ENCODE results near the gene FBXW10B.
"Not testable (repeated sequence)": the region's sequence is repeated elsewhere in the genome, so short reads cannot be mapped to it uniquely, and the experiment has no call there.

FBXW10B gene, protein sequence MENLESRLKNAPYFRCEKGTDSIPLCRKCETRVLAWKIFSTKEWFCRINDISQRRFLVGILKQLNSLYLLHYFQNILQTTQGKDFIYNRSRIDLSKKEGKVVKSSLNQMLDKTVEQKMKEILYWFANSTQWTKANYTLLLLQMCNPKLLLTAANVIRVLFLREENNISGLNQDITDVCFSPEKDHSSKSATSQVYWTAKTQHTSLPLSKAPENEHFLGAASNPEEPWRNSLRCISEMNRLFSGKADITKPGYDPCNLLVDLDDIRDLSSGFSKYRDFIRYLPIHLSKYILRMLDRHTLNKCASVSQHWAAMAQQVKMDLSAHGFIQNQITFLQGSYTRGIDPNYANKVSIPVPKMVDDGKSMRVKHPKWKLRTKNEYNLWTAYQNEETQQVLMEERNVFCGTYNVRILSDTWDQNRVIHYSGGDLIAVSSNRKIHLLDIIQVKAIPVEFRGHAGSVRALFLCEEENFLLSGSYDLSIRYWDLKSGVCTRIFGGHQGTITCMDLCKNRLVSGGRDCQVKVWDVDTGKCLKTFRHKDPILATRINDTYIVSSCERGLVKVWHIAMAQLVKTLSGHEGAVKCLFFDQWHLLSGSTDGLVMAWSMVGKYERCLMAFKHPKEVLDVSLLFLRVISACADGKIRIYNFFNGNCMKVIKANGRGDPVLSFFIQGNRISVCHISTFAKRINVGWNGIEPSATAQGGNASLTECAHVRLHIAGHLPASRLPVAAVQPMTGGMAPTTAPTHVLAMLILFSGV

DNA sequence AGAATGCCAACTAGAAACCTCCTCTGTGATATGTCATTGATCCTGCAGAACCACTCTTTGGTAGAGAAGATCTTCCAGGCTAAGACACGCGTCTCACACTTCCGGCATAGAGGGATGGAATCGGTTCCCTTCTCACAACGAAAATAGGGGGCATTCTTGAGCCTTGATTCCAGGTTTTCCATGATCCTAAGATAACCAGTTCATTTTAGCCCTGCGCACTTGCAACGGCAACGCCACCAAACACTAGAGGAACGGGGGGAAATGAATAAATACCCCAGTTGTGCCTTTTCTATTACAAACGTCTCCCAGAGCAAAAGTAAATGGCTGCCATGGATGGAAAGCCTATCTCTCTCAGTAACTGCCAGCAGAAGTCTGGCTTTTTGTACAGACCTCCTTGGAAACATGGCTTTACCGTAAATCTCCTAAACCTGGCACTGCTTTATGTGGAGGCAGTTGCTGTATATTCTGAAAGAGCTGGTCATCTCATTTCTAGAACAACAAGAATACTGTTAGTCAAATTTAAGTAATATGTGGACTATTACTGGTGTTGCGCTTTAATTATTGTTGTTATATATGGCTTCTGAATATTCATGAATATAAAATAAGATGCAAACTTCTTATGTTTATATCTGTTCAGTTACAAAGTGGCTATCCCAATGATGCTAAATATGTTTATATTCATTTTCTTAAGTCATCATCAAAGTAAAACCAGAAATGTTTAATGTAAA is at the start of gene FBXW10B:
Gene FBXW10B (minus strand): TSS at position 374 of the 728 bp plus-strand sequence. CDS start 192 bp downstream, at position 182.
- H3K4me3 ChIP-seq (ENCODE audit: low read depth, low read length); DNase-seq (ENCODE audit: low read depth): not testable (repeated sequence)

DNA sequence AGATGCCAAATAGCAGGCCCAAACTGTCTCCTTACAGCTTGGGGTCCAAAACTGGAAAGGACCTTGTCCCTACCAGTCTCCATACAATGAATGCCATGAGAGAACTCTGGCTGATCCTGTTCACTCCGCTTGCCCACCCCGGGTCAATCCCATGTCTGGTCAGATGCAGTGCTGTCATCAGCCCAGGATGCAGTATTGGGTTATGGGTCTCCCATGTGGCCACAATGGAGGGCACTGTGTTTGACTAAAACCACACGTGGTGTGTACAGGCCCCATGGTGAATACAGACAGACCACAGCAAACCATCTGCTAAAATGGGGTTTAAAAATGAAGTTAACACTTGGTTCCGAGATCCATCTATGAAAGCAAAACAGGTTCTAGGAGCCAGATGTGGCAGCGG is 44.2 kb upstream of the FBXW10B start:
- no peak for DNase-seq (ENCODE audit: low read depth)
- no peak overlapping the region for H3K4me3 ChIP-seq (ENCODE audit: low read depth, low read length)
- TF ChIP-seq, protein P1, sequence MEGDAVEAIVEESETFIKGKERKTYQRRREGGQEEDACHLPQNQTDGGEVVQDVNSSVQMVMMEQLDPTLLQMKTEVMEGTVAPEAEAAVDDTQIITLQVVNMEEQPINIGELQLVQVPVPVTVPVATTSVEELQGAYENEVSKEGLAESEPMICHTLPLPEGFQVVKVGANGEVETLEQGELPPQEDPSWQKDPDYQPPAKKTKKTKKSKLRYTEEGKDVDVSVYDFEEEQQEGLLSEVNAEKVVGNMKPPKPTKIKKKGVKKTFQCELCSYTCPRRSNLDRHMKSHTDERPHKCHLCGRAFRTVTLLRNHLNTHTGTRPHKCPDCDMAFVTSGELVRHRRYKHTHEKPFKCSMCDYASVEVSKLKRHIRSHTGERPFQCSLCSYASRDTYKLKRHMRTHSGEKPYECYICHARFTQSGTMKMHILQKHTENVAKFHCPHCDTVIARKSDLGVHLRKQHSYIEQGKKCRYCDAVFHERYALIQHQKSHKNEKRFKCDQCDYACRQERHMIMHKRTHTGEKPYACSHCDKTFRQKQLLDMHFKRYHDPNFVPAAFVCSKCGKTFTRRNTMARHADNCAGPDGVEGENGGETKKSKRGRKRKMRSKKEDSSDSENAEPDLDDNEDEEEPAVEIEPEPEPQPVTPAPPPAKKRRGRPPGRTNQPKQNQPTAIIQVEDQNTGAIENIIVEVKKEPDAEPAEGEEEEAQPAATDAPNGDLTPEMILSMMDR (IDR thresholded peaks at IDR 0.05; ENCODE audit: low read depth, low read length, missing control alignments) = no peak

DNA sequence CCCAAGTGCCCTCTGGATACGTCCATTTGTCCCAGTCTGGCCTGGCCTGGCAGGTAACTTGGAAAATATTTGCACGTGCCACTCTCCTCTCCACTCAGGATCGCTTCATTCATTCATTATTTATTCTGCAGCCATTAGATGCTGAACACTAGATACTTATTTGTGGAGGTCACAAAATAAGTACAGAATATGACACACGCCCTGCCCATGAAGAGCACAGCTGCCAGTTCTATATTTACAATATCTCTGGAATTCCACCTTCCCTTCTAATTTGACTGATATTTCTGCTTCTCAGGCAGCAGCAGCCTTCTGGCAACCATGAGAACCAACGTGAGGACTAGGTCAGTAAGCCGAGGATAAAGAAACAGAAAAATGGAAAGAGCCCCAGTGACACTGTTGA is 43.7 kb upstream of the FBXW10B start:
- TF ChIP-seq, protein P1 (IDR thresholded peaks at IDR 0.05; ENCODE audit: low read depth, low read length, missing control alignments) = no peak
- H3K4me3 ChIP-seq (ENCODE audit: low read depth, low read length) = no peak overlapping the region
- no peak for DNase-seq (ENCODE audit: low read depth)

DNA sequence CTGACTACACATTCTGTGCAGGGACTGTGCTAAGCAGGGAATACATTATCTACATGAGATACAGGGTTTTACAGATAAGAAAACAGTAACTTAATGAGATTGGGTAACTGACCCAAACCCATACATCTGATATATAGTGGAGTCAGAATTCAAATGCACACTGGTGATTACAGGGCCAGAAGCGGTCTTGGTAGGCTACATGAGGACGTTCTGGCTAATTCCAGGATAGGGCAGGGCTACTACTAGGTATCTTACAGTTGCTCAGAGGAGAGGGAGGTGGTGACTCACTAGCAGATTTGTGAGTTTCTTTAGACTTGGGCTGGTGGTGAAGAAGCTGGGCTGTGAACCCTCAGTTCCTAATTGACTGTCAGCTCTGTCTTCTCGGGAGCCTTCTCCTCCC is 43.2 kb upstream of the FBXW10B start:
- TF ChIP-seq, protein P1 (IDR thresholded peaks at IDR 0.05; ENCODE audit: low read depth, low read length, missing control alignments) = no peak
- no peak overlapping the region for H3K4me3 ChIP-seq (ENCODE audit: low read depth, low read length)
- DNase-seq (ENCODE audit: low read depth) = no peak

DNA sequence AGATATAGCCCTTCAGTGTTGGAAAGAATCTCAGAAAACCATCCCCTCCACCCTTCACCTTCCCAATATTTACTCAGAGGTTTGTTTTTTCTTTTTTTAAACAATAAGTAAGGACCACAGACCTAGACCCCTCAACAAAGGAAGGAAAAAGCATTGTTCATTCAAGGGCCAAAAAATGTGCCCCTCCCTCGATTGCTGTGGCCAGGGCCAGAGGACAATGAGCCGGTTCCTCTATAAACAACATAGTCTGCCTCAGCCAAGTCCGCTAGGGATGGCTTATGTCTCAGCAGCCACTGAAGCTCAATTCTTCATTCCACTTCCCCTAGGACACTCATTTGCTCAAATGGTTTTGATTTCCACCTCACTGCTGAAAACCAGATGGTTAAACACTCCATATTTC is 40.6 kb upstream of the FBXW10B start:
- H3K4me3 ChIP-seq (ENCODE audit: low read depth, low read length) = no peak overlapping the region
- DNase-seq (ENCODE audit: low read depth) = no peak
- TF ChIP-seq, protein P1 (IDR thresholded peaks at IDR 0.05; ENCODE audit: low read depth, low read length, missing control alignments) = no peak

DNA sequence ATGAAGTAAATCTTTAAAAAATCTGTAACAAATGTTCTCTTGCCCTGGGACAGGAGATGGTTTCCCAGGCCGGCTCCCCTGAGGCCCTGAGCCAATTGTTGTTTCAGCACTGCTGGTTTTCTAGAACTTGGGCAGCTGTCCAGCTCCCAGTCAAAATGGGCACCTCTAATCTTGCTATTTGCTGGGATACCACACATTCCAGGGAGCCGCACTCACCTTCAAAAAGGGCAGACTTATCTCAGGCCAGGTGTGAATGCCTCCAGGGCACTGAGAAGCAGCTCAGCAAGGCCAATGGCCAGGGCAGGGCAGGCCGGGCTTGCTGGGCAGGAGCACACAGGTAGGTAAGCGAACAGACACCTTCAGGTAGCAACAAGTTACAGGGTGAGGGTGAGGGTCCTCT is 40.2 kb upstream of the FBXW10B start:
- TF ChIP-seq, protein P1 (IDR thresholded peaks at IDR 0.05; ENCODE audit: low read depth, low read length, missing control alignments) = no peak
- DNase-seq (ENCODE audit: low read depth) = no peak
- H3K4me3 ChIP-seq (ENCODE audit: low read depth, low read length) = no peak overlapping the region

DNA sequence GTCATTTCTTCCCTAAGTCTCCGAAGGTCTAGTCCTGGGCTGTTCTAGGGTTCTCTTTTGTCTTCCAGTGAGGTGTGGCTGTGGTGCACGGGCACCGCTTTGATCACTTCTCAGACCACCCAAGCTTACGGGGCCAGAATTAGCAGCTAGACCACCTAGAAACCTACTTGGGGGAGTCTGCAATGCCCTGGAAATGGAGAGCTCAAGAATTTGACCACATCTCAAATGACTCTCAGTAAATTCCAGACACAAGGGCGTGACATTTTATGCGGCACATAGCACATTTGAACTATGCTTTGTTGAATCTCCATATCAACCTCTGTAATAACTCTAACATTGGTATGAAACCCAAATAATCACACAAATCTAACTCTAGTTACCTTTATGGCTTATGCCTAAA is 39.7 kb upstream of the FBXW10B start:
- TF ChIP-seq, protein P1 (IDR thresholded peaks at IDR 0.05; ENCODE audit: low read depth, low read length, missing control alignments) = no peak
- no peak for DNase-seq (ENCODE audit: low read depth)
- H3K4me3 ChIP-seq (ENCODE audit: low read depth, low read length) = no peak overlapping the region
